Psoas muscle (tissue), 8 donors: ENCODE measurements around the gene NCAM1. TPM values are rescaled to one million over a fixed set of nuclear protein-coding genes. Genes with fewer than 3 reads are reported as not detected.

Experiments used
- ATAC-seq, 4 donors: fragments of 200-7000 bp; cut with Tn5 transposase; one replicate each; pipeline ENCODE4 v1.9.1; 2020; ENCODE audit warnings: moderate library complexity in 3 of 4, mild to moderate bottlenecking in 2 of 4
- DNase-seq, 2 donors: peaks; one replicate each; pipeline ENCODE4 v3.0.0-alpha.2; 2020
- H3K27ac ChIP-seq: fragments of 200-600 bp; one replicate; pipeline ENCODE4 v1.8.0; 2022
- H3K27me3 ChIP-seq, 3 donors: fragments of 200-600 bp in 1 of 3; one replicate each; pipeline versions ENCODE4 v1.6.1 to v1.8.0; 2013 to 2022; ENCODE audit warnings: low read length in 2 of 3, mild to moderate bottlenecking in 2 of 3, moderate library complexity in 1 of 3; ENCODE audit not compliant: insufficient read depth in 3 of 3
- H3K36me3 ChIP-seq, 2 donors: fragments of 200-600 bp in 1 of 2; one replicate each; pipeline versions ENCODE4 v1.6.1 to v1.8.0; 2013 to 2022; ENCODE audit warnings: low read depth in 1 of 2, mild to moderate bottlenecking in 1 of 2, moderate library complexity in 1 of 2; ENCODE audit not compliant: insufficient read depth in 1 of 2
- H3K4me1 ChIP-seq: fragments of 200-600 bp; one replicate; pipeline ENCODE4 v1.8.0; 2022
- H3K4me3 ChIP-seq: fragments of 200-600 bp; one replicate; pipeline ENCODE4 v1.8.0; 2022; ENCODE audit warnings: mild to moderate bottlenecking
- H3K9me3 ChIP-seq: fragments of 200-600 bp; one replicate; pipeline ENCODE4 v1.8.0; 2022
- CTCF ChIP-seq: fragments of 200-600 bp; IDR thresholded peaks from one replicate; pipeline ENCODE4 v1.8.0; 2022; ENCODE audit warnings: antibody characterized with exemption
- WGBS, 3 donors: extraction: QIAGEN DNeasy Blood & Tissue Kit; methylation state at CpG; one replicate each; pipeline versions ENCODE4 v1.1.6 to v1.1.7; 2013; 5-methylcytosine and 5-hydroxymethylcytosine counted together
- intact Hi-C, 2 donors: fragments of 100-400 bp; cut with DNase I; formaldehyde crosslinking; loops; one replicate each; pipeline versions ENCODE4 v1.11.0 to v1.14.2; 2022
- polyA plus RNA-seq, 3 donors: library from polyadenylated mRNA; stranded (reverse); fragments of 200-250 nt; gene quantifications; one replicate each; pipeline ENCODE4 v1.2.3, GENCODE V29; 2013
- total RNA-seq, 4 donors: library from RNA; stranded (reverse); fragmentation: NEBNext Ultra II Directional in 2 of 4; extraction: Animal tissue kit (Norgen Biotek cat#: 25700) in 2 of 4; gene quantifications; one replicate each; pipeline versions ENCODE4 v1.2.1 to v1.2.4, GENCODE V29; 2021 to 2023
- donor health status: healthy with polysubstance abuse.
- donor health status: DM: no; HTN: no; CAD: no; lungs with moderate emphysema.
- donor health status: Bipolar disorder and iron deficiency.
- donor health status: healthy.
- donor health status: DM: yes; HTN: yes; CAD: no.
- donor health status: DM: no; HTN: no; CAD: no.
- donor health status: DM: no; HTN: no; CAD: no.
- donor health status: DM: yes; HTN: yes; CAD: no.

NCAM1 gene
- total and polyA plus RNA-seq, 7 donors = 1.3 to 50.3 (median 3.0) TPM

GRCh38 chr11:112929432-112929831 lies 31.8 kb upstream of the NCAM1 start:
- WGBS, 3 donors = 84 to 94% (median 88%) methylated on average over 4 of the region's 4 CpGs
- no peak for TF ChIP-seq CTCF
- DNase-seq (no peak), ATAC-seq (no peak)
- Histone ChIP-seq H3K9me3 (no peaks in the 10 kb centered on the region), H3K36me3 (no peaks in the 10 kb centered on the region), H3K4me3 (no peak overlapping the region), H3K27me3 (no peaks in the 10 kb centered on the region), H3K27ac (no peak overlapping the region), H3K4me1 (no peaks in the 10 kb centered on the region)
- intact Hi-C loops = no loop called here

DNA sequence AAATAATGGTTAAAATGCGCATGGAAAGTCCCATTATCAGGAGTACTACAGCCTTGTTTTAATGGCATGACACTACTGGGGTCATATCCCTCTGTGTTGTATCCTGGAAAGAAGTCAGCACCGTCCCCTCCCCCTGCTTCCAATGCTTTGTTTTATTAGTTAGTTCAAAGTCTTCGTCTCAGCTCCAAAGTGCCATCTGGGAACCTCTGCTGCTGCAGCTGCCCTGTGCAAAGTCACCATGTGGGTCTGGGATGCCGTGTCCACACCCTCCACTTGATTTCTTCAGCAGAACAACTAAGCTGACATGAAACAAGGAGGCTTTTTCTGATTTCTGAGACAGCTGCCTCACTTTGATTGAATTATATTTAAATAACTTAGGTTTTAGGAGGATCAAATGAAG lies 29.5 kb upstream of the NCAM1 start:
- ATAC-seq (no peak), DNase-seq (no peak)
- intact Hi-C loops = no loop called here
- H3K27ac ChIP-seq = no peak overlapping the region
- H3K4me1 ChIP-seq = no peaks in the 10 kb centered on the region
- no peaks in the 10 kb centered on the region for H3K36me3 ChIP-seq
- TF ChIP-seq CTCF = no peak
- WGBS, 3 donors = 53 to 64% (median 56%) methylated on average over 4 of the region's 4 CpGs
- no peak overlapping the region for H3K4me3 ChIP-seq
- H3K9me3 ChIP-seq = peaks cover 6% of the 10 kb centered on the region
- no peaks in the 10 kb centered on the region for H3K27me3 ChIP-seq

GRCh38 chr11:112932593-112932992 lies 28.6 kb upstream of the NCAM1 start:
- Histone ChIP-seq H3K27me3 (no peaks in the 10 kb centered on the region), H3K9me3 (peaks cover 9% of the 10 kb centered on the region), H3K4me1 (no peaks in the 10 kb centered on the region), H3K4me3 (no peak overlapping the region), H3K27ac (no peak overlapping the region), H3K36me3 (no peaks in the 10 kb centered on the region)
- no peak for ATAC-seq
- TF ChIP-seq CTCF = no peak
- DNase-seq = no peak
- WGBS, 3 donors = 64 to 71% (median 69%) methylated on average over 4 of the region's 4 CpGs
- intact Hi-C loops = no loop called here

- no peak for TF ChIP-seq CTCF
- H3K4me3 ChIP-seq = no peak overlapping the region
- peaks cover 9% of the 10 kb centered on the region for H3K9me3 ChIP-seq
- no peaks in the 10 kb centered on the region for H3K27me3 ChIP-seq
- intact Hi-C loops = no loop called here
- H3K4me1 ChIP-seq = no peaks in the 10 kb centered on the region
- no peaks in the 10 kb centered on the region for H3K36me3 ChIP-seq
- 65 to 78% (median 77%) methylated on average over 3 of the region's 3 CpGs for WGBS, 3 donors
- no peak overlapping the region for H3K27ac ChIP-seq
- no peak for DNase-seq
- no peak for ATAC-seq
These were observed 27.2 kb upstream of the NCAM1 start for GRCh38 chr11:112933970-112934369.

- Histone ChIP-seq H3K4me3 (no peak overlapping the region), H3K9me3 (peaks cover 6% of the 10 kb centered on the region), H3K27me3 (no peaks in the 10 kb centered on the region), H3K4me1 (no peaks in the 10 kb centered on the region), H3K36me3 (no peaks in the 10 kb centered on the region), H3K27ac (no peak overlapping the region)
- intact Hi-C loops = no loop called here
- 68 to 86% (median 82%) methylated on average over 2 of the region's 2 CpGs for WGBS, 3 donors
- ATAC-seq = no peak
- DNase-seq = no peak
- no peak for TF ChIP-seq CTCF
These were observed 20.1 kb upstream of the NCAM1 start for GRCh38 chr11:112941104-112941503.
